Measurements from ENCODE around the gene OR4L1.

DNA sequence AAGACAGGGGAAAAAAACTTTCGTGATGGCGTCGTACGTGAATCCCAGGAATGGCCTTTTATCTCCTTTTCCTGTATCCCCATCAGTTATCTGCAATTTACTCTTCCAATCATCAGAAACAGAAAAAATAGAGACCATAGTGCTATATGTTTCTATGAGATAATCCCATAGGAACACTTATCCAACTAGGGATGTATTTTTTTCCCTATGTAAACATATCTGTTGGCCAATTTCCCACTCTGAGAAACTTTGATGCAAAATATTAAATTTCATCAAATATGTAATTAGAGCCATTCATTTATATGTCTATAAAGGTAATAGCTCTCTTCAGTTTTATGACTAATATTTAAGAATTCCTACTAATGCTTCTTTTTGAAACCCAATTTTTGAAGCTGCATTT, 23.9 kb upstream of the OR4L1 start, which contains the start of gene OR4K13:
- TF ChIP-seq POLR2AphosphoS5 (IDR thresholded peaks at IDR 0.05; ENCODE audit: insufficient read depth in 1 of 2, low read depth in 1 of 2): no peak
- TF ChIP-seq POLR2A (IDR thresholded peaks at IDR 0.05): no peak
- TF ChIP-seq, protein P1, sequence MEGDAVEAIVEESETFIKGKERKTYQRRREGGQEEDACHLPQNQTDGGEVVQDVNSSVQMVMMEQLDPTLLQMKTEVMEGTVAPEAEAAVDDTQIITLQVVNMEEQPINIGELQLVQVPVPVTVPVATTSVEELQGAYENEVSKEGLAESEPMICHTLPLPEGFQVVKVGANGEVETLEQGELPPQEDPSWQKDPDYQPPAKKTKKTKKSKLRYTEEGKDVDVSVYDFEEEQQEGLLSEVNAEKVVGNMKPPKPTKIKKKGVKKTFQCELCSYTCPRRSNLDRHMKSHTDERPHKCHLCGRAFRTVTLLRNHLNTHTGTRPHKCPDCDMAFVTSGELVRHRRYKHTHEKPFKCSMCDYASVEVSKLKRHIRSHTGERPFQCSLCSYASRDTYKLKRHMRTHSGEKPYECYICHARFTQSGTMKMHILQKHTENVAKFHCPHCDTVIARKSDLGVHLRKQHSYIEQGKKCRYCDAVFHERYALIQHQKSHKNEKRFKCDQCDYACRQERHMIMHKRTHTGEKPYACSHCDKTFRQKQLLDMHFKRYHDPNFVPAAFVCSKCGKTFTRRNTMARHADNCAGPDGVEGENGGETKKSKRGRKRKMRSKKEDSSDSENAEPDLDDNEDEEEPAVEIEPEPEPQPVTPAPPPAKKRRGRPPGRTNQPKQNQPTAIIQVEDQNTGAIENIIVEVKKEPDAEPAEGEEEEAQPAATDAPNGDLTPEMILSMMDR (IDR thresholded peaks at IDR 0.05): no peak

Measured in vagina (tissue), 2 donors.